Measurements from ENCODE around the gene SMAD2.

DNA sequence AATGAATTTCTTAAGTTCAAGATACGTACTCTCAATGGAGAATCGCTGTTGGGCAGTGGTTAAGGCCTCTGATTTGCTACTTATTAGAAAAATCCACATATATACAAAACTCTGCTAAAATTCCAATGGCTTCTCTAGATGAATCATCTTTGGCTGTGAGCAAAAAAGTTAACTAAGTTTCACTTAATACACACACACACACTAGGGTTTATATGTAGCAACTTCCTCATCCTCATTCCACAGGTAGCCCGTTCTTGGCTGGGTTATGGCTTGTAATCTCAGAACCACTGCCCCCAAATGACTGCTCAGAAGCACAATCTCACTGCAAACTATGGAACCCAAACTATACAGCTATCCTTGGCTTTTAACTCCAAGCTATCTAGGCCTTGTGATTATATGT is 99.7 kb downstream of the SMAD2 start:
- TF ChIP-seq, protein P1, sequence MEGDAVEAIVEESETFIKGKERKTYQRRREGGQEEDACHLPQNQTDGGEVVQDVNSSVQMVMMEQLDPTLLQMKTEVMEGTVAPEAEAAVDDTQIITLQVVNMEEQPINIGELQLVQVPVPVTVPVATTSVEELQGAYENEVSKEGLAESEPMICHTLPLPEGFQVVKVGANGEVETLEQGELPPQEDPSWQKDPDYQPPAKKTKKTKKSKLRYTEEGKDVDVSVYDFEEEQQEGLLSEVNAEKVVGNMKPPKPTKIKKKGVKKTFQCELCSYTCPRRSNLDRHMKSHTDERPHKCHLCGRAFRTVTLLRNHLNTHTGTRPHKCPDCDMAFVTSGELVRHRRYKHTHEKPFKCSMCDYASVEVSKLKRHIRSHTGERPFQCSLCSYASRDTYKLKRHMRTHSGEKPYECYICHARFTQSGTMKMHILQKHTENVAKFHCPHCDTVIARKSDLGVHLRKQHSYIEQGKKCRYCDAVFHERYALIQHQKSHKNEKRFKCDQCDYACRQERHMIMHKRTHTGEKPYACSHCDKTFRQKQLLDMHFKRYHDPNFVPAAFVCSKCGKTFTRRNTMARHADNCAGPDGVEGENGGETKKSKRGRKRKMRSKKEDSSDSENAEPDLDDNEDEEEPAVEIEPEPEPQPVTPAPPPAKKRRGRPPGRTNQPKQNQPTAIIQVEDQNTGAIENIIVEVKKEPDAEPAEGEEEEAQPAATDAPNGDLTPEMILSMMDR (IDR thresholded peaks at IDR 0.05; ENCODE audit: low read depth, low read length, missing input control) = no peak
- TF ChIP-seq, protein P2, sequence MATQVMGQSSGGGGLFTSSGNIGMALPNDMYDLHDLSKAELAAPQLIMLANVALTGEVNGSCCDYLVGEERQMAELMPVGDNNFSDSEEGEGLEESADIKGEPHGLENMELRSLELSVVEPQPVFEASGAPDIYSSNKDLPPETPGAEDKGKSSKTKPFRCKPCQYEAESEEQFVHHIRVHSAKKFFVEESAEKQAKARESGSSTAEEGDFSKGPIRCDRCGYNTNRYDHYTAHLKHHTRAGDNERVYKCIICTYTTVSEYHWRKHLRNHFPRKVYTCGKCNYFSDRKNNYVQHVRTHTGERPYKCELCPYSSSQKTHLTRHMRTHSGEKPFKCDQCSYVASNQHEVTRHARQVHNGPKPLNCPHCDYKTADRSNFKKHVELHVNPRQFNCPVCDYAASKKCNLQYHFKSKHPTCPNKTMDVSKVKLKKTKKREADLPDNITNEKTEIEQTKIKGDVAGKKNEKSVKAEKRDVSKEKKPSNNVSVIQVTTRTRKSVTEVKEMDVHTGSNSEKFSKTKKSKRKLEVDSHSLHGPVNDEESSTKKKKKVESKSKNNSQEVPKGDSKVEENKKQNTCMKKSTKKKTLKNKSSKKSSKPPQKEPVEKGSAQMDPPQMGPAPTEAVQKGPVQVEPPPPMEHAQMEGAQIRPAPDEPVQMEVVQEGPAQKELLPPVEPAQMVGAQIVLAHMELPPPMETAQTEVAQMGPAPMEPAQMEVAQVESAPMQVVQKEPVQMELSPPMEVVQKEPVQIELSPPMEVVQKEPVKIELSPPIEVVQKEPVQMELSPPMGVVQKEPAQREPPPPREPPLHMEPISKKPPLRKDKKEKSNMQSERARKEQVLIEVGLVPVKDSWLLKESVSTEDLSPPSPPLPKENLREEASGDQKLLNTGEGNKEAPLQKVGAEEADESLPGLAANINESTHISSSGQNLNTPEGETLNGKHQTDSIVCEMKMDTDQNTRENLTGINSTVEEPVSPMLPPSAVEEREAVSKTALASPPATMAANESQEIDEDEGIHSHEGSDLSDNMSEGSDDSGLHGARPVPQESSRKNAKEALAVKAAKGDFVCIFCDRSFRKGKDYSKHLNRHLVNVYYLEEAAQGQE (IDR thresholded peaks at IDR 0.05) = no peak
- TF ChIP-seq RAD21 (IDR thresholded peaks at IDR 0.05) = no peak
- TF ChIP-seq, protein P3, sequence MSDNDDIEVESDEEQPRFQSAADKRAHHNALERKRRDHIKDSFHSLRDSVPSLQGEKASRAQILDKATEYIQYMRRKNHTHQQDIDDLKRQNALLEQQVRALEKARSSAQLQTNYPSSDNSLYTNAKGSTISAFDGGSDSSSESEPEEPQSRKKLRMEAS (IDR thresholded peaks at IDR 0.05) = no peak
- no peak for TF ChIP-seq JUND (IDR thresholded peaks at IDR 0.05)
- TF ChIP-seq, protein P4, sequence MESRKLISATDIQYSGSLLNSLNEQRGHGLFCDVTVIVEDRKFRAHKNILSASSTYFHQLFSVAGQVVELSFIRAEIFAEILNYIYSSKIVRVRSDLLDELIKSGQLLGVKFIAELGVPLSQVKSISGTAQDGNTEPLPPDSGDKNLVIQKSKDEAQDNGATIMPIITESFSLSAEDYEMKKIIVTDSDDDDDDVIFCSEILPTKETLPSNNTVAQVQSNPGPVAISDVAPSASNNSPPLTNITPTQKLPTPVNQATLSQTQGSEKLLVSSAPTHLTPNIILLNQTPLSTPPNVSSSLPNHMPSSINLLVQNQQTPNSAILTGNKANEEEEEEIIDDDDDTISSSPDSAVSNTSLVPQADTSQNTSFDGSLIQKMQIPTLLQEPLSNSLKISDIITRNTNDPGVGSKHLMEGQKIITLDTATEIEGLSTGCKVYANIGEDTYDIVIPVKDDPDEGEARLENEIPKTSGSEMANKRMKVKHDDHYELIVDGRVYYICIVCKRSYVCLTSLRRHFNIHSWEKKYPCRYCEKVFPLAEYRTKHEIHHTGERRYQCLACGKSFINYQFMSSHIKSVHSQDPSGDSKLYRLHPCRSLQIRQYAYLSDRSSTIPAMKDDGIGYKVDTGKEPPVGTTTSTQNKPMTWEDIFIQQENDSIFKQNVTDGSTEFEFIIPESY (IDR thresholded peaks at IDR 0.05) = no peak
- TF ChIP-seq YY1 (IDR thresholded peaks at IDR 0.05) = no peak
- no peak for TF ChIP-seq FOXA1 (IDR thresholded peaks at IDR 0.05)
- no peak for TF ChIP-seq GABPA (IDR thresholded peaks at IDR 0.05 in 1 of 2, conservative IDR thresholded peaks at IDR 0.05 in 1 of 2)
- TF ChIP-seq, protein P5, sequence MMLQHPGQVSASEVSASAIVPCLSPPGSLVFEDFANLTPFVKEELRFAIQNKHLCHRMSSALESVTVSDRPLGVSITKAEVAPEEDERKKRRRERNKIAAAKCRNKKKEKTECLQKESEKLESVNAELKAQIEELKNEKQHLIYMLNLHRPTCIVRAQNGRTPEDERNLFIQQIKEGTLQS (IDR thresholded peaks at IDR 0.05) = no peak
- no peak for TF ChIP-seq EGR1 (IDR thresholded peaks at IDR 0.05; ENCODE audit: low read depth in 2 of 2)

All from liver (tissue), 3 donors.